HG02798 (cell line): ENCODE measurements around the gene OR2V2.

Experiments used
- ATAC-seq: cut with Tn5 transposase; IDR thresholded peaks from one replicate; pipeline ENCODE4 v1.9.1; 2021; ENCODE audit warnings: mild to moderate bottlenecking; ENCODE audit not compliant: unreplicated experiment, poor library complexity

OR2V2 gene

DNA sequence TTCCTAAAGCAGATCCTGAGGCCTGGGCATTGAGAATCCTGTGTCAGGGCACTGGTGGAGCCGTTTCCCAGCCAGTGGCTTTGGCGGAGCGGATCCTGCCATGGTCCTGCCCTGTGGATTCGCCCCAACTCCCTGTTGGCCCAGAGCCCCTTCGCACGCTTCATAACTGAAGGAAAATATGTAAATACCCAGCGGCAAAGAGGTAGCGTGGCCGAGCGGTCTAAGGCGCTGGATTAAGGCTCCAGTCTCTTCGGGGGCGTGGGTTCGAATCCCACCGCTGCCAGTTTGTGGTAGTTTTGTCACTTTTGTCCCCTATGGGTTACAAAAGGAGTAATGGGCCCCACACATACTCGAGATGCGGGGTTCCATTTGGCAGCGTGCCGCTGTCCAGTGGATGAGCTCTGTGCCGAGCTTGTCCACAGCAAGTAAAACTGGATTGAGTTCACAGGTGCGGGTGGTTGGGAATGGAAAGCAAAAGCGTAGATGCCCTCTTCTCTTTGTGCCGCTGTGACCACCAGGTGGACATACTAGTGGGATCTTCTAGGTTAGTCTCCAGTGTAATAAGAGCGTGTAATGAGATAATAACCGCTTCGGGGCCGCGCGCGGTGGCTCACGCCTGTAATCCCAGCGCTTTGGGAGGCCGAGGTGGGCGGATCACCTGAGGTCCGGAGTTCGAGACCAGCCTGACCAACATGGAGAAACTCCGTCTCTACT, 40.3 kb downstream of the OR2V2 start:
- ATAC-seq, result no peak

GRCh38 chr5:181188700-181189362, 41.4 kb downstream of the OR2V2 start:
- no peak for ATAC-seq

DNA sequence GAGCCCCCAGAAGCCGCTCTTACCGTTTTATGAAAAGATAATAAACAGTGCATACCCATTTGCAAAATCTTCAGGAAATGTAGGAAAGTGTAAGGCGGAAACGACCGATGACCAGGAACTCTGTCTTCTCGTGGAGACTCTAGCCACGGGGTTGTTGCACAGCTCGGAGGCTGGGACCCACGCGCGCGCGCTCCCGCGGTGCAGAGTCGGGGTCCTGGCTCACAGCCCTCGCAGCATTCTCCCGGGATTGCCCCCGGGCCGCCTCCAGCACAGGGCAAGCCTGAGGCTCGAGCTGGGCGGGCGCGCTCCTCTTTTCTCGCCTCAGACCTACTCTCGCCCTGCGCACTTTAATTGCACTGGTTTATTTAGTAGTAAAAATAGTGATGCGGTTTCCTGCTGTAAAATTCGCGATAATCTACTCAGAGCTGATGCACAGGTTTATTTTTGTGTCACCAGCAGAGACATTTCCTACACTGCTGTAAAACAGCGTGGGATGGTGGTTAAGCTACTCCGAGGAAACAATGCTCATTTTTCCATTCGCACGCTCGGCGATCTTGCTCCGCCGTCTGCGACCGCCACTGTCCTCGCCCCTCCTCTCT, 42.1 kb downstream of the OR2V2 start:
- no peak for ATAC-seq

- ATAC-seq, result no peak
Measured at GRCh38 chr5:181189962-181190710, 42.8 kb downstream of the OR2V2 start.

DNA sequence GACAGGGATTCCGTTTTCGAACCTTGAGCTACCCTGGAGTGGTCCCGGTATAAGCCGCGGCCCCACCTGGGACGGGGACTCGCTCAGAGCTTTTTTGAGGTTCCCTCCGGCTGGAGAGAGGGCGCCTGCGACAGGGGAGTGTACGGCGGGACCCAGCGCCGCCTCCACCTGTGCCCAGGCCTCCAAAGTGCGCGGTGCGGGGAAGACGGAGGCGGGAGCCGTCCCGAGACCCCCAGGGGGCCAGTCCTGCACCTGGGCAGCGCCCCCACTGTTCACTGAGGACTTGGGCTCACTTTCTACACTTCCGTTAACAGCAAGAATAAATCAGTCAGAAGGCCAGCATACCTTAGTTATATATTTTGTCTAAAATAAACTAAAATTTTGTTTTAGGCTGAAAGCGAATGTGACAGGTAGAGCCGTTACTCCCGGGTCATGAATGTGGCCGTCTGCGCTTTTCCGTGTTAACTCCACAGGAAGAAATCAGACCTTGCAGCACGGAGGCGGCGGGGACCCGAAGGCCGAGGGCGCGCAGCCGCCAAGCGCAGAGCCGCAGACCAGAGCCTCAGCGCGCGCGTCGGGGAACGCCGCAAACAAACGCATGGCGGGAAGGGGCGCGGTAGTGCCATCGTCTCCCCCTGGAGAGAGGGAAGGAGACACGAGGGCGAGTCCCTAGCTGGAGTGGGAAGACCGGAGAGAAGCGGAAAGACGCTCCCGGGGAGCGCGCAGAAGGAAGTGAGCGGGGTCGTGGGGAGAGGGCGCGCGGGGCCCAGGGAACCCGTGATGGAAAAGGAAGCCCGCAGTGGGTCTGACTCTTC, 43.5 kb downstream of the OR2V2 start:
- ATAC-seq, result peak; percentile 11

DNA sequence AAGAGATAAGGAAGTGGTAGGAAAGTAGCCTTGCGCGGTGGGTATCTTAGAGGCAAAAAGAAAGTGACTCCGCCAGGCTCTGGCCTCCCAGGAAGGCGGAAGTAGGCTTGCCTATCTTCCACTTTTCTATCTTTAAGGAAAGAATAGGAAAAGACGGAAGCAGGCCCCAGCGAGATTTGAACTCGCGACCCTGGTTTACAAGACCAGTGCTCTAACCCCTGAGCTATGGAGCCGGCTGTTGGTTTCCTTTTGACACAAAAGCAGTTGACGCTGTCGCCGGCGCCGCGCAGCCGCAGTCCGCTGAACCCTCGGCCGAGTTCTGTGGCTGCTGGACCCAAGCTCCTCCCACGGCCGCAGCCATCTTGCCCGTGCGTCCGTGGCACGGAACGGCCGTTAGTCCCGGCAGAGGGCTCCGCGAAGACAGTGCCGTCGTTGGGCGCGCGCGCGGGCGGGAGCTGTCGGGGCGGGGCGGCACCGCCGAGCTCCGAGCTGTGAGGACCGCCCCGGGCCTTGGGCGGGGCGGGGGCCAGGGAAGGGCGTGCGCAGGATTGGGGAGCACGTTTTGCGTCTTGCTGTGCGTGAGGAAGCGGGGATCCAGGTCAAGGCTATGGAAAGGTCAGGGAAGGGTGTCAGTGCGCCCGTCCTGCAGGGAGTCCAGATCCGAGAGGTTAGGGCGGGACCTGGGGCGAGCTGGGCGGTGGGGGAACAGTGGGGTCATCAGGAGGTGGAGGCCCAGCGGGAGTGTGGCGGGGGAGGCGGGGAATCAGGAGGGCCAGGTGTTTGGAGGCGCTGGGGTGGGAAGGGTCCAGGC, 44.3 kb downstream of the OR2V2 start:
- peak; percentile 71 for ATAC-seq

DNA sequence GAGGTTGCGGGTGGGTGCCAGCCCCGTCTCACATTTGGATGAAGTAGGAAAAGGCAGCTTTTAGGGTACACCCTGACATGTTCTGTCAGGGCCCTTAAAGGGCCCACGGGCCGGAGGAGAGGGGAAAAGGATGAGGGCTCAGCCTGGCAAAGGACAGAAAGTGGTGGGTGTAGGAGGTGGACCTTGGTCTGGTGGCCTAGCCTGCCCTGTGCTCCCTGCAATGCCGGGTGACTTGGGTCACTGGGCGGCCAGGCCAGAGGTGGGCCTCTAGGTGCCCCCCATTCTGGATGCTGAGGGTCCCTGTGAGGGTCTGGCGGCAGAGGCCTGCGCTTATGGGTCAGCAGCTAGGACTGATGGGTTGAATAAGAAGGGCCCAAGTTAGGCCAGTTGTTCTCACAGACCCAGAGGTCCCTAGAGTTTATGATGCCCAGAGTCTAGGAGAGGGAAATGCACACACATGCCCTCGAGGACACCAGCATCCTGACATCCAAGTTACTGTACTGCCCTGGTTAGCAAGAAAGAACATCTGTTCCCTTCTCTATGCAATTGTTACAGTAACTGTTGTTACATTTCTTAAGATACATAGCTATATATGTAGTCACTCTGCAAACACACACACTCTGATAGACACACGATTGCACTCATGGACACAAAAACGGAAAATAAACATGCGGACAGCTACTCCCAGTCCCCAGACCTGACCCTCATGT, 45.1 kb downstream of the OR2V2 start:
- ATAC-seq, result no peak

DNA sequence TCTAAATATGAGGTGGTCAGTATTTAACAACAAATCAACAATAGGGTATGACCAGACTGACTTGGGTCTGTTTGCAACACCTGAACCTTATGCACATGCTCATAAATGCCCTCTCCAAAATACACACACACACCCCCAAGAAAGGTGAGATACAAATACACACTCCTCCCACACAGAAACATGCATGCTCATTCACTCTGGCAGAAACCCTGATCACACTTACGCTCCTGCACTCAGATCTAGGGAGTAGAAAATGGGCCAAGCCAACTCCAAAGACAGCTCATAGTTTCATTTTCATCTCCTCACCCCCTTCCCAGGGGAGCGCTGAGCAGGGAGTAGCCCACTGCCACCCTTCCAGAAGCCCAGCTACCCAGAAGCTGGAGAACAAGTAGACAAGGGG, 46.3 kb downstream of the OR2V2 start:
- no peak for ATAC-seq

GRCh38 chr5:181194489-181195248, 47.3 kb downstream of the OR2V2 start:
- ATAC-seq, result no peak

GRCh38 chr5:181195249-181195761, 47.9 kb downstream of the OR2V2 start:
- no peak for ATAC-seq

DNA sequence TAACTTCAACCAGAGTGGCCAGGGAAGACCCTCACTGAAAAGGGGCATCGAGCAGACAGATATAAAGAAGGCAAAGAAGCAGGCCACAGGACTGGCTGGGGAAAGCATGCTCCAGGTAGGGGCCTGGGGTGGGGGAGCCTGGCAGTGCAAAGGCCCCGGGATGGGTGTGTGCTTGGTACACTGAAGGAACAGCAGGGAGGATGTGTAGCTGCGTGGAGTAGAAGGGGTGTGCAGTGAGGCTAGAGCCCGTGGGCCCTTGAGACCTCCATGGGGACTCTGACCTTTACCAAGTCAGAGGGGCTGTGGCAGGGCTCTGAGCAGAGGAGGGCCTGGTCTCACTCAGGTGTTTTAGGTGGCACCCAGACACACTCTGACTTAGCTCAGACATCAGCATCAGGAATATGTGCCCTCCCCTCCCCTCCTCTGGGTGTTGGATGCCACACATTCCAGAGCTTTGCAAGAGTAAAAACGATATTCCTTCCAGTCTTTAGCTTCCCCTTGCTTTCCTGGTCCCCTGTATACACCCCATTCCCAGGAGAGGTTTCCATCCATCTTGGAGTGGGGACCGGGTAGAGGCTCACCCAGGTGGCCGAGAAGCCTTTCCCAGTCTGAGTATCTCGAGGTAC, 50.1 kb downstream of the OR2V2 start:
- ATAC-seq, result no peak

GRCh38 chr5:181198106-181198685, 50.8 kb downstream of the OR2V2 start:
- no peak for ATAC-seq

- ATAC-seq, result peak; percentile 72
Measured at GRCh38 chr5:181198905-181199519, 51.6 kb downstream of the OR2V2 start.

DNA sequence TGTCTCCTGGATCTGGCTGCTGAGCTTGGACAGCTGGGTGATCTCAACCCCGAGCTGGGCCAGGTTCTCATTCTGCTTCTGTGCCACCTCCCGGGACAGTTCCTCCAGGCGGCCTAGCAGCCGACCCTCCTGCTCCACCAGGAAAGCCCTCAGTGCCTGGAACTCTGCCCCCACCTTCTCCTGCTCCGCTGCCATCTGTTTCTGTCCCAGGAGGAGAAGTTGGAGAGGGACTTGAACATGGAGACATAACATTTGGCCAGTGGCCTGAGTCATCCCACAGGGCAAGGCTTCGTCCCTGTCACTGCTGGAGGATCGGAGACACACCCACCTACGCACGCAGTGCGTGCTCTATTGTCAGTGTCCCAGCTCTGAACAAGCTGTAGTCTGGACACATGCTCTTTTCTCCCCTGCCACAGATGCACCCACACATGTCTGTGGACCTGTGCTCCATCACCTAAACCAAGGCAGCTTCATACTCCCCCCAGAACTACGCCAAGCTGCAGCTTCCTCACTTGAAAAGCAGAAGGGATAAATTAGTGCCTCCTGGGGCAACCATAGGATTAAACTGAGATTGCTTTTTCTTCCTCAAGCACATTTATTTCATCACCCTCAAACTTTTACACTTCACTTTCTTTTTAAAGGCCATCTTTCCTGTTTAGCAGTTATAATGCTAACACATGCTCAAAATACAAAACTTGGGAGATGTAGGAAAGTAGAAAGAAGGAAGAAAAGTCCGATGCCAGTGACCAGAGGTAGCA, 52.7 kb downstream of the OR2V2 start:
- ATAC-seq, result no peak

DNA sequence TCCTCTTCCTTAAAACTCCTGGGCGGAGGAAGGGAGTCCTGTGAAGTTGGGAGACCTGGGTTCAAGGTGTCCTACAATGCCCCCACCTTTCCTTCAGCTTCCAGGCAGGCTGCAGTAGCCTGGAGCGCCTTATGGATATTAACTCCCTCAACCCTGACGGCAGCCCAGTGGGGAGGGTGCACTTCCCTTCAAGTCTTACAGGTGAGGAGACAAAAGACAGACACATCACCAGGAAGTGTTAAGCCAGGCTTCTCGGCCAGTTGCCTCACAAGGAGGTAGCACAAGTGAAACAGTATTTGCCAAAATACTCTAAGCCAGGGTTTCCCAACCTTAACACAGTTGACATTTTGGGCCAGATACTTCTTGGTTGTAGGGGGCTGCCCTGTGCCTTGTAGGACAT, 53.4 kb downstream of the OR2V2 start:
- ATAC-seq, result no peak
